ENCODE results near the gene RTN4RL2. TPM values are rescaled to one million over a fixed set of nuclear protein-coding genes. Genes with fewer than 3 reads are reported as not detected.

Gene RTN4RL2
- polyA plus RNA-seq, 3 donors, result 0.40 to 0.53 (median 0.44) TPM

DNA sequence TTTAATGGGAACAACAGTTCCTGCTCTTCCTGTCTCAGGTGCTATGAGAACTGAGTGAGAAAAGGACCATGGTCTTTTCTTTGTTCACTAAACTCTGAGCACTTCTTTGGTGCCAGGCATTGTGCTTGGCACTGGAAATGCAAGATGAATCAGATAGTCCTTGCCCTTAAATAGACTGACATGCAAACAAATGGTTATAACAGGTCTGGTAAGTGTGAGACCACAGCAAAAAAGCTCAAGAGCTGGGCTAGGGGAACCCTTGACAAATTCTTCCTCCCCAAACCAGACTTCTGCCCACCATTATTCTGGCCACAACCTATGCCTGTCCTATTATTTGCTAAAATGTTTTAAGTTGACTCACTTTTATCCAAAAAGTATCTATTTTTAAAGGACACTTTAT is 38.5 kb upstream of the RTN4RL2 start:
- Mint-ChIP-seq H3K4me3 (no peak overlapping the region), H3K4me1 (peaks cover 48% of the 10 kb centered on the region)

DNA sequence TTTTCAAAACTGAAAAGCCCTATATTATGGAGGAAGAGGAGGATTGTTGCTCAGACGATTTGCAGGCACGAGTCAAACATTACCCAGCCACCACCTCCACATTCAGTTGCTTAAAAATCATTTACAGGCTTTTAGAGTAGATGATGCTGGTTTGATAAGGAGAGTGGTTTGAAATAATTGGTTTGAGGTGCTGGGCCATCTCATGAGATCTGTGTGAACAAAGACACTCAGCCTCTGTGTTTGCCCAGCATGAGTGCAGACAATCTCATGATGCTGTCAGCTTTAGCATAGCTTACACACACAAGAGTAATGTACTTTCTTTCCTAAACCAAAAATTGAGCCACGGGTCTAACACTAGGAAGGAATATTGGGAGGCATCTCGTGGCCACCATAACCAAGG is 37.7 kb upstream of the RTN4RL2 start:
- Mint-ChIP-seq H3K9me3 (peaks cover 0 to 1% (median 0%) of the 10 kb centered on the region in 7 donors), H3K4me3 (peak overlapping the region in 1 of 2 donors; percentile 1), H3K27ac (peak overlapping the region in 6 of 7 donors; percentile 10 to 99 (median 90)), H3K36me3 (peaks cover 65 to 72% of the 10 kb centered on the region in 2 donors), H3K27me3 (ENCODE audit: low read depth in 3 of 3) (peaks cover 0 to 2% (median 0%) of the 10 kb centered on the region in 3 donors), H3K4me1 (peaks cover 56% of the 10 kb centered on the region)
- Histone ChIP-seq H3K36me3 (replicated peaks in 1 of 2; ENCODE audit: control insufficient read depth in 1 of 2, insufficient read depth in 2 of 2, low read length in 2 of 2) (peaks cover 53 to 67% of the 10 kb centered on the region in 2 donors), H3K9ac (ENCODE audit: insufficient read depth, low read length, poor library complexity, severe bottlenecking) (no peak overlapping the region), H4K20me1 (ENCODE audit: insufficient read depth, low read length) (peaks cover 63% of the 10 kb centered on the region), H3K27ac (ENCODE audit: low read depth in 1 of 2, low read length in 2 of 2) (peak overlapping the region in 1 of 2 donors; percentile 66), H3K27me3 (ENCODE audit: control insufficient read depth in 2 of 2, insufficient read depth in 2 of 2, low read length in 2 of 2) (no peaks in the 10 kb centered on the region), H2AFZ (ENCODE audit: insufficient read depth, low read depth, low read length, poor library complexity, severe bottlenecking) (no peak overlapping the region), H3K4me3 (replicated peaks in 1 of 3; ENCODE audit: low read depth in 2 of 3, low read length in 3 of 3) (no peak overlapping the region), H3K4me2 (replicated peaks; ENCODE audit: extremely low read depth, low read length, poor library complexity, severe bottlenecking) (no peak overlapping the region), H3K9me3 (replicated peaks in 1 of 2; ENCODE audit: control insufficient read depth in 1 of 2, insufficient read depth in 1 of 2, low read length in 2 of 2) (no peaks in the 10 kb centered on the region), H3K4me1 (ENCODE audit: control insufficient read depth in 1 of 2, insufficient read depth in 2 of 2, low read length in 2 of 2) (peaks cover 38 to 48% of the 10 kb centered on the region in 2 donors), H3K79me2 (ENCODE audit: insufficient read depth, low read length) (peaks cover 91% of the 10 kb centered on the region)
- whole genome bisulfite sequencing (ENCODE audit: insufficient coverage), result no CpG with 5 or more reads among the region's 4 CpGs
- intact Hi-C loops (cut with micrococcal nuclease), result no loop called here
- TF ChIP-seq, protein P1, sequence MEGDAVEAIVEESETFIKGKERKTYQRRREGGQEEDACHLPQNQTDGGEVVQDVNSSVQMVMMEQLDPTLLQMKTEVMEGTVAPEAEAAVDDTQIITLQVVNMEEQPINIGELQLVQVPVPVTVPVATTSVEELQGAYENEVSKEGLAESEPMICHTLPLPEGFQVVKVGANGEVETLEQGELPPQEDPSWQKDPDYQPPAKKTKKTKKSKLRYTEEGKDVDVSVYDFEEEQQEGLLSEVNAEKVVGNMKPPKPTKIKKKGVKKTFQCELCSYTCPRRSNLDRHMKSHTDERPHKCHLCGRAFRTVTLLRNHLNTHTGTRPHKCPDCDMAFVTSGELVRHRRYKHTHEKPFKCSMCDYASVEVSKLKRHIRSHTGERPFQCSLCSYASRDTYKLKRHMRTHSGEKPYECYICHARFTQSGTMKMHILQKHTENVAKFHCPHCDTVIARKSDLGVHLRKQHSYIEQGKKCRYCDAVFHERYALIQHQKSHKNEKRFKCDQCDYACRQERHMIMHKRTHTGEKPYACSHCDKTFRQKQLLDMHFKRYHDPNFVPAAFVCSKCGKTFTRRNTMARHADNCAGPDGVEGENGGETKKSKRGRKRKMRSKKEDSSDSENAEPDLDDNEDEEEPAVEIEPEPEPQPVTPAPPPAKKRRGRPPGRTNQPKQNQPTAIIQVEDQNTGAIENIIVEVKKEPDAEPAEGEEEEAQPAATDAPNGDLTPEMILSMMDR (IDR thresholded peaks at IDR 0.05), result no peak
- no peak for DNase-seq

More for the DNA sequence above, 38.5 kb upstream of the RTN4RL2 start:
- H3K36me3 Mint-ChIP-seq, result peaks cover 74 to 81% of the 10 kb centered on the region in 2 donors
- Histone ChIP-seq H3K4me2 (replicated peaks; ENCODE audit: extremely low read depth, low read length, poor library complexity, severe bottlenecking) (no peak overlapping the region), H3K9me3 (replicated peaks in 1 of 2; ENCODE audit: control insufficient read depth in 1 of 2, insufficient read depth in 1 of 2, low read length in 2 of 2) (no peaks in the 10 kb centered on the region), H3K9ac (ENCODE audit: insufficient read depth, low read length, poor library complexity, severe bottlenecking) (no peak overlapping the region), H3K27ac (ENCODE audit: low read depth in 1 of 2, low read length in 2 of 2) (peak overlapping the region in 1 of 2 donors; percentile 66), H2AFZ (ENCODE audit: insufficient read depth, low read depth, low read length, poor library complexity, severe bottlenecking) (no peak overlapping the region), H4K20me1 (ENCODE audit: insufficient read depth, low read length) (peaks cover 71% of the 10 kb centered on the region), H3K4me1 (ENCODE audit: control insufficient read depth in 1 of 2, insufficient read depth in 2 of 2, low read length in 2 of 2) (peaks cover 31 to 40% of the 10 kb centered on the region in 2 donors), H3K4me3 (replicated peaks in 1 of 3; ENCODE audit: low read depth in 2 of 3, low read length in 3 of 3) (no peak overlapping the region), H3K27me3 (ENCODE audit: control insufficient read depth in 2 of 2, insufficient read depth in 2 of 2, low read length in 2 of 2) (no peaks in the 10 kb centered on the region), H3K36me3 (replicated peaks in 1 of 2; ENCODE audit: control insufficient read depth in 1 of 2, insufficient read depth in 2 of 2, low read length in 2 of 2) (peaks cover 62 to 76% of the 10 kb centered on the region in 2 donors), H3K79me2 (ENCODE audit: insufficient read depth, low read length) (peaks cover 97% of the 10 kb centered on the region)
- H3K9me3 Mint-ChIP-seq, result peaks cover 0 to 2% (median 0%) of the 10 kb centered on the region in 7 donors
- TF ChIP-seq, protein P1 (IDR thresholded peaks at IDR 0.05), result no peak
- peaks cover 0 to 2% (median 0%) of the 10 kb centered on the region in 3 donors for H3K27me3 Mint-ChIP-seq (ENCODE audit: low read depth in 3 of 3)
- peak overlapping the region in 4 of 7 donors; percentile 48 to 99 (median 76) for H3K27ac Mint-ChIP-seq
- no peak for DNase-seq
- intact Hi-C loops (cut with micrococcal nuclease), result no loop called here

Data from CD14-positive monocyte (primary cell).